ENCODE measurements around the gene FGF10.

DNA sequence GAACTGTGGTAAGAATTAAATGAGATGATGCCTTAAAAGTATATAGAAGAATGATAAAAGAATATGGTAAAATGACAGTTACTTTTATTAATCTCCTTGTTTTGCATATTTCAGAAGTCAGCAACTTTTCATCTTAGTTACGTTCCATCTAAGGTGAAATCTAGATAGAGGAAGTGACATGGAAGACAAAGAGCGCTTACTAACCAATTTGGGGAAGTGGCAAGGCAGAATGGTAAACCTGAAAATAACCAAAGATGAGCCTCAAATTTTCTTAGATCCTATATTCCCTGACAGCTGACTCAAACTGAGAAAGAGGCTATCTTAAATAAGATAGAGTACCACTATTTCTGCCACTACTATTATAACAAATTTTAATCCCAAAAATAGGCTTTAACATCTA, 52.5 kb downstream of the FGF10 start:
- TF ChIP-seq, protein P1, sequence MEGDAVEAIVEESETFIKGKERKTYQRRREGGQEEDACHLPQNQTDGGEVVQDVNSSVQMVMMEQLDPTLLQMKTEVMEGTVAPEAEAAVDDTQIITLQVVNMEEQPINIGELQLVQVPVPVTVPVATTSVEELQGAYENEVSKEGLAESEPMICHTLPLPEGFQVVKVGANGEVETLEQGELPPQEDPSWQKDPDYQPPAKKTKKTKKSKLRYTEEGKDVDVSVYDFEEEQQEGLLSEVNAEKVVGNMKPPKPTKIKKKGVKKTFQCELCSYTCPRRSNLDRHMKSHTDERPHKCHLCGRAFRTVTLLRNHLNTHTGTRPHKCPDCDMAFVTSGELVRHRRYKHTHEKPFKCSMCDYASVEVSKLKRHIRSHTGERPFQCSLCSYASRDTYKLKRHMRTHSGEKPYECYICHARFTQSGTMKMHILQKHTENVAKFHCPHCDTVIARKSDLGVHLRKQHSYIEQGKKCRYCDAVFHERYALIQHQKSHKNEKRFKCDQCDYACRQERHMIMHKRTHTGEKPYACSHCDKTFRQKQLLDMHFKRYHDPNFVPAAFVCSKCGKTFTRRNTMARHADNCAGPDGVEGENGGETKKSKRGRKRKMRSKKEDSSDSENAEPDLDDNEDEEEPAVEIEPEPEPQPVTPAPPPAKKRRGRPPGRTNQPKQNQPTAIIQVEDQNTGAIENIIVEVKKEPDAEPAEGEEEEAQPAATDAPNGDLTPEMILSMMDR (IDR thresholded peaks at IDR 0.05): no peak
- TF ChIP-seq, protein P2, sequence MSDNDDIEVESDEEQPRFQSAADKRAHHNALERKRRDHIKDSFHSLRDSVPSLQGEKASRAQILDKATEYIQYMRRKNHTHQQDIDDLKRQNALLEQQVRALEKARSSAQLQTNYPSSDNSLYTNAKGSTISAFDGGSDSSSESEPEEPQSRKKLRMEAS (CRISPR knock-in tag; IDR thresholded peaks at IDR 0.05): no peak

Data from WTC11 (cell line).